ENCODE data around the gene AMER3.

The AMER3 gene

GRCh38 chr2:130797493-130798435, 42.4 kb downstream of the AMER3 start:
- peak overlapping the region; percentile 77 to 82 (median 81) for H3K4me3 Mint-ChIP-seq
- H3K27ac Mint-ChIP-seq = peak overlapping the region in 1 of 3 experiments; percentile 74
- no peaks in the 10 kb centered on the region for H3K9me3 Mint-ChIP-seq
- peaks cover 26% of the 10 kb centered on the region for H3K27me3 Mint-ChIP-seq (ENCODE audit: low read depth)
- H3K4me1 Mint-ChIP-seq = peaks cover 4% of the 10 kb centered on the region
- peak; percentile 68 to 79 (median 75) for TF ChIP-seq CTCF (IDR thresholded peaks at IDR 0.05; ENCODE audit: unreplicated experiment in 3 of 3)
- no peaks in the 10 kb centered on the region for H3K36me3 Mint-ChIP-seq (ENCODE audit: low read depth)

- Mint-ChIP-seq H3K27me3 (ENCODE audit: low read depth) (peaks cover 26% of the 10 kb centered on the region), H3K4me1 (peaks cover 4% of the 10 kb centered on the region), H3K27ac (peak overlapping the region in 1 of 3 experiments; percentile 74), H3K36me3 (ENCODE audit: low read depth) (no peaks in the 10 kb centered on the region), H3K9me3 (no peaks in the 10 kb centered on the region), H3K4me3 (peak overlapping the region; percentile 77 to 82 (median 81))
- TF ChIP-seq CTCF (IDR thresholded peaks at IDR 0.05; ENCODE audit: unreplicated experiment in 3 of 3) = no peak
These were observed 43.3 kb downstream of the AMER3 start for GRCh38 chr2:130798472-130799218.

- no peak for TF ChIP-seq CTCF (IDR thresholded peaks at IDR 0.05; ENCODE audit: unreplicated experiment in 3 of 3)
- H3K4me3 Mint-ChIP-seq = peak overlapping the region; percentile 77 to 82 (median 81)
These were observed 44.0 kb downstream of the AMER3 start for GRCh38 chr2:130799295-130799694.

GRCh38 chr2:130805613-130806012, 50.3 kb downstream of the AMER3 start:
- no peaks in the 10 kb centered on the region for H3K9me3 Mint-ChIP-seq
- no peak for TF ChIP-seq CTCF (IDR thresholded peaks at IDR 0.05; ENCODE audit: unreplicated experiment in 3 of 3)
- H3K36me3 Mint-ChIP-seq (ENCODE audit: low read depth) = no peaks in the 10 kb centered on the region
- no peak overlapping the region for H3K4me3 Mint-ChIP-seq
- H3K4me1 Mint-ChIP-seq = no peaks in the 10 kb centered on the region
- H3K27ac Mint-ChIP-seq = no peak overlapping the region
- peaks cover 14% of the 10 kb centered on the region for H3K27me3 Mint-ChIP-seq (ENCODE audit: low read depth)

More at GRCh38 chr2:130799295-130799694, 44.0 kb downstream of the AMER3 start:
- Mint-ChIP-seq H3K27ac (no peak overlapping the region), H3K4me1 (peaks cover 4% of the 10 kb centered on the region), H3K9me3 (no peaks in the 10 kb centered on the region), H3K36me3 (ENCODE audit: low read depth) (no peaks in the 10 kb centered on the region), H3K27me3 (ENCODE audit: low read depth) (peaks cover 26% of the 10 kb centered on the region)

- Mint-ChIP-seq H3K27ac (no peak overlapping the region), H3K36me3 (ENCODE audit: low read depth) (no peaks in the 10 kb centered on the region), H3K9me3 (no peaks in the 10 kb centered on the region), H3K4me1 (no peaks in the 10 kb centered on the region), H3K27me3 (ENCODE audit: low read depth) (peaks cover 11% of the 10 kb centered on the region), H3K4me3 (no peak overlapping the region)
- no peak for TF ChIP-seq CTCF (IDR thresholded peaks at IDR 0.05; ENCODE audit: unreplicated experiment in 3 of 3)
These were observed 51.0 kb downstream of the AMER3 start for GRCh38 chr2:130806370-130806769.

Measured in nephron (organoid).